EL (cell line): Measurements from ENCODE around the gene LRRC18.

ENCODE experiments used
- DNase-seq: peaks from one replicate; pipeline ENCODE4 v3.0.0-alpha.2; 2016

Gene LRRC18

DNA sequence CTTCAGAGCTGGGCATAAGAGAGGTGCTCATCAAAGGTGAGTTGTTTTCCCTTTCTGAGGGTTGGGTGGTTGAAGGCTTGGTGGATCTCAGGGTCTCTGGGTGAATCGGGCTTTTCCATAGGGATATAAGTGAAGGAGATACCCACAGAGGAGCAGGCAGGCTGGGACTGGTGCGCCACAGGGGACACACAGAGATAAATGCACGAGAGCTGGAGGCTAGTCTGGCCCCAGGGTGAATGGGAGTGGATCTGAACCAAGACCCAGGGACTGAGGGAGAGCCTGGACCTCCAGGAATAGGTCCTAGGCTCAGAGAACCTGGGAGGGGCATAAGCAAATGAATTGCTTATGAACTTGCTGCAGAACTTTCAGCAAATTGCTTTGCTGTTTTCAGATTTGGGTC lies 61.5 kb downstream of the LRRC18 start:
- DNase-seq, result no peak

DNA sequence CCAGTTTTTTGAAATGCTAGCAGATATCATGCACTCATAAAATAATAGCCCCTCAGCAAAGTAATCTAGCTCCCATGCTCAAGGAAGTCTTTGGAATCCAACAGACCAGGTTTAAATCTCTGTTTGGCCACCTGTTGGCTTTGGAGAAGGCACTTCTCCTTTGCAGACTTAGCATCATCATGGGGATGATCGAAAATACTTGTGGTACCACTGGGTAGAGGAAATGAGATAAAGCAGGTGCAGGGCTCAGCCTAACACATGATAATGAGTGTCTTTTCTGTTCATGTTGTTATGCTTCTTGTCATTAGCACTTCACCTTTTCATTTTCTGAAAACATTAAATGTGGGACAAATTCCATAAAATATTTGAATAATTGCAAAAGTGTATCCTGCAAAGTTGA lies 67.4 kb downstream of the LRRC18 start:
- no peak for DNase-seq
